ENCODE data around the gene TIMD4. TPM values are rescaled to one million over a fixed set of nuclear protein-coding genes. Genes with fewer than 3 reads are reported as not detected.

TIMD4 gene
- total RNA-seq, 1 experiment from 2014 or later: not detected

- H3K27ac ChIP-seq (ENCODE audit: low read length): no peak overlapping the region
- no peaks in the 10 kb centered on the region for H3K9me3 ChIP-seq (ENCODE audit: control insufficient read depth, insufficient read depth, low read depth, low read length)
- in situ Hi-C loops (cut with HindIII; ENCODE audit: low pct_unique_long_range_greater_than_20kb, low sequenced_read_pairs) (no loop called here), intact Hi-C loops (cut with micrococcal nuclease; ENCODE audit: unreplicated experiment) (no loop called here)
- no peaks in the 10 kb centered on the region for H3K36me3 ChIP-seq (ENCODE audit: control insufficient read depth, insufficient read depth, low read length)
- TF ChIP-seq REST (IDR thresholded peaks at IDR 0.05; ENCODE audit: insufficient read depth in 1 of 2, low read depth in 2 of 2, low read length in 1 of 2): no peak
- TF ChIP-seq POLR2AphosphoS5 (IDR thresholded peaks at IDR 0.05; ENCODE audit: low read depth, low read length): no peak
- TF ChIP-seq TCF7L2 (IDR thresholded peaks at IDR 0.05; ENCODE audit: low read depth, low read length): no peak
- TF ChIP-seq CTCF (IDR thresholded peaks at IDR 0.05): no peak
- no peak for TF ChIP-seq SIN3A (IDR thresholded peaks at IDR 0.05; ENCODE audit: borderline replicate concordance, insufficient read depth, low read depth, low read length)
- no peaks in the 10 kb centered on the region for H3K4me1 ChIP-seq (ENCODE audit: control insufficient read depth, insufficient read depth, low read length)
- no TSS peak for BruUV-seq (replicated peaks)
- H3K4me3 ChIP-seq (ENCODE audit: low read depth in 2 of 2, low read length in 2 of 2): no peak overlapping the region
- CTCF ChIA-PET: no interaction called here
- ATAC-seq (no peak), DNase-seq (ENCODE audit: low read depth, low spot score) (no peak)
- no peaks in the 10 kb centered on the region for H3K27me3 ChIP-seq (ENCODE audit: control insufficient read depth, insufficient read depth, low read length)
- POLR2A ChIA-PET: no interaction called here
Observed at GRCh38 chr5:156883316-156883875, 79.6 kb downstream of the TIMD4 start.

GRCh38 chr5:156879665-156880285, 83.3 kb downstream of the TIMD4 start:
- H3K27me3 ChIP-seq (ENCODE audit: control insufficient read depth, insufficient read depth, low read length): no peaks in the 10 kb centered on the region
- no peaks in the 10 kb centered on the region for H3K4me1 ChIP-seq (ENCODE audit: control insufficient read depth, insufficient read depth, low read length)
- no peak for DNase-seq (ENCODE audit: low read depth, low spot score)
- no peak overlapping the region for H3K27ac ChIP-seq (ENCODE audit: low read length)
- H3K4me3 ChIP-seq (ENCODE audit: low read depth in 2 of 2, low read length in 2 of 2): no peak overlapping the region
- ChIA-PET POLR2A (no interaction called here), CTCF (no interaction called here)
- in situ Hi-C loops (cut with HindIII; ENCODE audit: low pct_unique_long_range_greater_than_20kb, low sequenced_read_pairs): no loop called here
- H3K9me3 ChIP-seq (ENCODE audit: control insufficient read depth, insufficient read depth, low read depth, low read length): no peaks in the 10 kb centered on the region
- intact Hi-C loops (cut with micrococcal nuclease; ENCODE audit: unreplicated experiment): no loop called here
- no peak for TF ChIP-seq SIN3A (IDR thresholded peaks at IDR 0.05; ENCODE audit: borderline replicate concordance, insufficient read depth, low read depth, low read length)
- no peak for TF ChIP-seq TCF7L2 (IDR thresholded peaks at IDR 0.05; ENCODE audit: low read depth, low read length)
- no peak for TF ChIP-seq REST (IDR thresholded peaks at IDR 0.05; ENCODE audit: insufficient read depth in 1 of 2, low read depth in 2 of 2, low read length in 1 of 2)
- no peak for TF ChIP-seq CTCF (IDR thresholded peaks at IDR 0.05)
- TF ChIP-seq POLR2AphosphoS5 (IDR thresholded peaks at IDR 0.05; ENCODE audit: low read depth, low read length): no peak
- ATAC-seq: no peak
- BruUV-seq (replicated peaks): no TSS peak
- H3K36me3 ChIP-seq (ENCODE audit: control insufficient read depth, insufficient read depth, low read length): no peaks in the 10 kb centered on the region
